ENCODE data around the gene CNOT3. TPM values are rescaled to one million over a fixed set of nuclear protein-coding genes. Genes with fewer than 3 reads are reported as not detected.

The CNOT3 gene
- total and polyA plus RNA-seq, 2 of the 13 experiments (the other 11 are each of a cell fraction or from before 2014, with no cell fraction given) = 4.3 to 5.8 TPM

DNA sequence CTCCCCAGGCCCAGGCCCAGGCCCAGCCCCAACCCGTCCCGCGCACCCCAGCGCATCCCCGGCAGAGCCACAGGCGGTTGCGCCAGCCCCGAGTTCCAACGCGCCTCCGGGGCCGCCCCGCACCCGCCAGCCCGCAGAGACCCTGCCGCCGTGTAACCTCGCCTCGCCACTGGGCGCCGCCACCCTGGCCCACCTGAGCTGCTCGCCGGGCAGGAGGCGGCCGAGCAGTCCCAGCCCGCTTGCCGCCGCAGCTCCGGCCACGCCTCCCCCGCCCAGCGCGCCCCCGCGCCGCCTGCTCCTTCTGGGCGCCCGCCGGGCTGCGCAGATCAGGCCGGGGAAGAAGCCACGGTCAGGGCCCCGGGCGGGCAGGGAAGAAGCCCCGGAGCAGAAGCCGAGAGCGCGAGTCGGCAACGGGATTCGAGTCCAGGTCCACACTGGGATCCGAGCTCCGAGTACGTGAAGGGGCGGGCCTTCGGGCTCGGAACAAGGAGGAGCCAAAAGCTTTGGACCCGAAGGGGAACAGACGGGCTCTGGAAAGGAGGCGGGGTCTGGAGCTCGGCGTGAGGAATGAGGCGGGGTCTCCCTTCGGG, 51.7 kb downstream of the CNOT3 start, which contains the start of gene MBOAT7 (continued):
- TF ChIP-seq TARDBP (CRISPR knock-in tag; IDR thresholded peaks at IDR 0.05) (0 out of 2 replicates have a peak, but pooled peaks have one; percentile 44), NFKB2 (CRISPR knock-in tag; IDR thresholded peaks at IDR 0.05; ENCODE audit: borderline replicate concordance) (peak; percentile 68), DPF2 (CRISPR knock-in tag; IDR thresholded peaks at IDR 0.05; ENCODE audit: borderline replicate concordance, low read depth) (no peak; the same call in 1 of the 2 replicates), MED13 (CRISPR knock-in tag; IDR thresholded peaks at IDR 0.05) (0 out of 2 replicates have a peak, but pooled peaks have one; percentile 46), CCDC6 (CRISPR knock-in tag; IDR thresholded peaks at IDR 0.05) (no peak), USF2 (IDR thresholded peaks at IDR 0.05; ENCODE audit: low read depth, low read length) (no peak), USF2 (CRISPR knock-in tag; IDR thresholded peaks at IDR 0.05; ENCODE audit: borderline replicate concordance) (no peak), ZNF652 (CRISPR knock-in tag; IDR thresholded peaks at IDR 0.05; ENCODE audit: borderline replicate concordance, low read depth) (no peak), ZNF276 (CRISPR knock-in tag; IDR thresholded peaks at IDR 0.05; ENCODE audit: low read depth) (no peak; the same call in 1 of the 2 replicates), ATF7 (IDR thresholded peaks at IDR 0.05) (no peak), ATF7 (CRISPR knock-in tag; IDR thresholded peaks at IDR 0.05) (no peak), FLYWCH1 (CRISPR knock-in tag; IDR thresholded peaks at IDR 0.05) (no peak), MYC (CRISPR knock-in tag; IDR thresholded peaks at IDR 0.05; ENCODE audit: borderline replicate concordance) (peak; percentile 50), ZNF839 (CRISPR knock-in tag; IDR thresholded peaks at IDR 0.05; ENCODE audit: borderline replicate concordance) (no peak)
- TF ChIP-seq, protein P1, sequence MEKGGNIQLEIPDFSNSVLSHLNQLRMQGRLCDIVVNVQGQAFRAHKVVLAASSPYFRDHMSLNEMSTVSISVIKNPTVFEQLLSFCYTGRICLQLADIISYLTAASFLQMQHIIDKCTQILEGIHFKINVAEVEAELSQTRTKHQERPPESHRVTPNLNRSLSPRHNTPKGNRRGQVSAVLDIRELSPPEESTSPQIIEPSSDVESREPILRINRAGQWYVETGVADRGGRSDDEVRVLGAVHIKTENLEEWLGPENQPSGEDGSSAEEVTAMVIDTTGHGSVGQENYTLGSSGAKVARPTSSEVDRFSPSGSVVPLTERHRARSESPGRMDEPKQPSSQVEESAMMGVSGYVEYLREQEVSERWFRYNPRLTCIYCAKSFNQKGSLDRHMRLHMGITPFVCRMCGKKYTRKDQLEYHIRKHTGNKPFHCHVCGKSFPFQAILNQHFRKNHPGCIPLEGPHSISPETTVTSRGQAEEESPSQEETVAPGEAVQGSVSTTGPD (CRISPR knock-in tag; IDR thresholded peaks at IDR 0.05) = no peak
- TF ChIP-seq, protein P2, sequence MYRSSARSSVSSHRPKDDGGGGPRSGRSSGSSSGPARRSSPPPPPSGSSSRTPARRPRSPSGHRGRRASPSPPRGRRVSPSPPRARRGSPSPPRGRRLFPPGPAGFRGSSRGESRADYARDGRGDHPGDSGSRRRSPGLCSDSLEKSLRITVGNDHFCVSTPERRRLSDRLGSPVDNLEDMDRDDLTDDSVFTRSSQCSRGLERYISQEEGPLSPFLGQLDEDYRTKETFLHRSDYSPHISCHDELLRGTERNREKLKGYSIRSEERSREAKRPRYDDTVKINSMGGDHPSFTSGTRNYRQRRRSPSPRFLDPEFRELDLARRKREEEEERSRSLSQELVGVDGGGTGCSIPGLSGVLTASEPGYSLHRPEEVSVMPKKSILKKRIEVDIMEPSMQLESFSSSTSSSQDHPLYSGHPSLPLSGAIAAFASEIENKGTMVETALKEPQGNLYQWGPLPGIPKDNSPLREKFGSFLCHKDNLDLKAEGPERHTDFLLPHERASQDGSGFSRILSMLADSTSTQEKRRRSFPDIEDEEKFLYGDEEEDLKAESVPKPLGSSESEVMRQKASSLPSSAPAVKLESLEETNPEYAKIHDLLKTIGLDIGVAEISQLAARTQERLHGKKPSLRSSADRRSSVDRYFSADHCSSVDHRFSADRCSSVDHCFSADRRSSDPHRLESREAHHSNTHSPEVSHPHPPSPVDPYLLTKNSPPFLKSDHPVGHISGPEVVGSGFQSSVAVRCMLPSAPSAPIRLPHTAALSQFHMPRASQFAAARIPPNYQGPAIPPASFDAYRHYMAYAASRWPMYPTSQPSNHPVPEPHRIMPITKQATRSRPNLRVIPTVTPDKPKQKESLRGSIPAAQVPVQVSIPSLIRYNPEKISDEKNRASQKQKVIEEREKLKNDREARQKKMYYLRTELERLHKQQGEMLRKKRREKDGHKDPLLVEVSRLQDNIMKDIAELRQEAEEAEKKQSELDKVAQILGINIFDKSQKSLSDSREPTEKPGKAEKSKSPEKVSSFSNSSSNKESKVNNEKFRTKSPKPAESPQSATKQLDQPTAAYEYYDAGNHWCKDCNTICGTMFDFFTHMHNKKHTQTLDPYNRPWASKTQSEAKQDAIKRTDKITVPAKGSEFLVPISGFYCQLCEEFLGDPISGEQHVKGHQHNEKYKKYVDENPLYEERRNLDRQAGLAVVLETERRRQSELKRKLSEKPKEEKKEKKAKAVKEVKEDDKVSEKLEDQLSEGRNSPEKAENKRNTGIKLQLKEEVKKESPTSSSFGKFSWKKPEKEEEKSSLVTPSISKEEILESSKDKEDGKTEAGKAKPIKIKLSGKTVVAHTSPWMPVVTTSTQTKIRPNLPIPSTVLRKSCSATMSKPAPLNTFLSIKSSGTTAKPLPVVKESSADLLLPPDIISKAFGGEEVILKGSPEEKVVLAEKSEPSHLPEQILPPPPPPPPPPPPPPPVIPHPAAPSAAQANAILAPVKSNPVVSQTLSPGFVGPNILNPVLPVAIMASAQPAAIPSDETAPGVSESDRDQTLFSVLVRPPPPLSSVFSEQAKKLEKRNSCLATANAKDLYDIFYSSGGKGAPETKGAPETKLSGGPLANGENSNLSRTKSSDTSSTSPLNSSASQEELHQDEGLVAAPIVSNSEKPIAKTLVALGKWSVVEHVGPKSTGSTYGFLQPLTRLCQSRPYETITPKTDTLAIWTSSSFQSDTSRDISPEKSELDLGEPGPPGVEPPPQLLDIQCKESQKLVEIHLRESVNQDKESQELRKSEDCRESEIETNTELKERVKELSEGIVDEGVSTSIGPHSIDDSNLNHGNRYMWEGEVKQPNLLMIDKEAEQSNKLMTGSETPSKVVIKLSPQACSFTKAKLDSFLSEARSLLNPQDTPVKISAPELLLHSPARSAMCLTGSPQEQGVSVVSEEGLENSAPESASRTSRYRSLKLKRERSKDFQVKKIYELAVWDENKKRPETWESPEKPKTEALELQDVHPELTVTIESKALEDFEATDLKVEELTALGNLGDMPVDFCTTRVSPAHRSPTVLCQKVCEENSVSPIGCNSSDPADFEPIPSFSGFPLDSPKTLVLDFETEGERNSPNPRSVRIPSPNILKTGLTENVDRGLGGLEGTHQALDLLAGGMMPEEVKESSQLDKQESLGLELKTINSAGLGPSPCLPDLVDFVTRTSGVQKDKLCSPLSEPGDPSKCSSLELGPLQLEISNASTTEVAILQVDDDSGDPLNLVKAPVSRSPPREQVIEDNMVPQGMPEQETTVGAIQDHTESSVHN (CRISPR knock-in tag; IDR thresholded peaks at IDR 0.05) = no peak; the same call in 1 of the 2 replicates

Measured in HepG2 (cell line).